IMR-90 (cell line): ENCODE measurements around the gene CCDC38. TPM values are rescaled to one million over a fixed set of nuclear protein-coding genes. Genes with fewer than 3 reads are reported as not detected.

Experiments used
- ATAC-seq: fragments of 200-7000 bp; cut with Tn5 transposase; 2 replicates; pipeline ENCODE4 v1.9.1; 2020; ENCODE audit warnings: low read depth, mild to moderate bottlenecking, moderate library complexity
- BruUV-seq: library from RNA; stranded (reverse); fragments of 400-500 nt; replicated peaks from 2 replicates; lab custom pipeline; 2021; lab: Mats Ljungman, UMichigan
- CTCF ChIA-PET: fragments of 300-600 bp; formaldehyde crosslinking; extraction: SDS; loops from one replicate; lab custom pipeline; 2021; ENCODE audit warnings: antibody characterized with exemption; lab: Yijun Ruan, JAX
- POLR2A ChIA-PET: fragments of 300-600 bp; sonication (Branson Sonifier 250); formaldehyde crosslinking; loops from one replicate; lab custom pipeline; 2022; ENCODE audit warnings: antibody characterized with exemption; ENCODE audit not compliant: unreplicated experiment; lab: Charles Lee
- DNase-seq: peaks from one replicate; pipeline ENCODE4 v3.0.0; 2013
- H2AFZ ChIP-seq: replicated peaks from 2 replicates; pipeline ENCODE3; 2013; ENCODE audit warnings: low read length, mild to moderate bottlenecking; ENCODE audit not compliant: poor library complexity
- H2AK5ac ChIP-seq: 2 replicates; pipeline ENCODE4 v1.6.1; 2013; ENCODE audit warnings: low read depth, low read length, inconsistent platforms
- H2AK9ac ChIP-seq: replicated peaks from 2 replicates; pipeline ENCODE3; 2013; ENCODE audit warnings: mild to moderate bottlenecking, low read depth, low read length, moderate library complexity; ENCODE audit not compliant: poor library complexity
- H2BK120ac ChIP-seq: 2 replicates; pipeline ENCODE4 v1.6.1; 2013; ENCODE audit warnings: low read depth, low read length, inconsistent platforms
- H2BK15ac ChIP-seq: 3 replicates; pipeline ENCODE4 v1.6.1; 2013; ENCODE audit warnings: low read depth, low read length, inconsistent platforms
- H2BK20ac ChIP-seq: 2 replicates; pipeline ENCODE4 v1.6.1; 2013; ENCODE audit warnings: low read depth, mild to moderate bottlenecking, inconsistent platforms, low read length, moderate library complexity
- H2BK5ac ChIP-seq: 2 replicates; pipeline ENCODE4 v1.6.1; 2013; ENCODE audit warnings: mild to moderate bottlenecking, low read depth, low read length, inconsistent platforms; ENCODE audit not compliant: poor library complexity, severe bottlenecking
- H3K14ac ChIP-seq: replicated peaks from 2 replicates; pipeline ENCODE4 v1.6.1; 2013; ENCODE audit warnings: low read depth, low read length, inconsistent platforms
- H3K18ac ChIP-seq: 2 replicates; pipeline ENCODE4 v1.6.1; 2013; ENCODE audit warnings: low read depth, low read length, control low read depth
- H3K23ac ChIP-seq: 2 replicates; pipeline ENCODE4 v1.6.1; 2013; ENCODE audit warnings: low read depth, low read length, inconsistent platforms
- H3K27ac ChIP-seq: 2 replicates; pipeline ENCODE4 v1.5.1; 2013; ENCODE audit warnings: mild to moderate bottlenecking, control low read depth, low read length; ENCODE audit not compliant: insufficient read depth
- H3K27me3 ChIP-seq: 2 replicates; pipeline ENCODE4 v1.6.1; 2013; ENCODE audit warnings: low read length; ENCODE audit not compliant: control insufficient read depth, insufficient read depth
- H3K36me3 ChIP-seq: 2 replicates; pipeline ENCODE4 v1.6.1; 2013; ENCODE audit warnings: low read length, mixed read lengths; ENCODE audit not compliant: control insufficient read depth, insufficient read depth
- H3K4ac ChIP-seq: 2 replicates; pipeline ENCODE4 v1.6.1; 2013; ENCODE audit warnings: low read depth, low read length, inconsistent platforms
- H3K4me1 ChIP-seq: 2 replicates; pipeline ENCODE4 v1.6.1; 2013; ENCODE audit warnings: low read length, mixed read lengths; ENCODE audit not compliant: control insufficient read depth, insufficient read depth
- H3K4me2 ChIP-seq: 2 replicates; pipeline ENCODE4 v1.6.1; 2013; ENCODE audit warnings: low read depth, mild to moderate bottlenecking, control low read depth, low read length, moderate library complexity
- H3K4me3 ChIP-seq: 2 replicates; pipeline ENCODE4 v1.5.1; 2013; ENCODE audit warnings: low read depth, mild to moderate bottlenecking, control low read depth, low read length, moderate library complexity; ENCODE audit not compliant: insufficient read depth
- H3K56ac ChIP-seq: 2 replicates; pipeline ENCODE4 v1.6.1; 2013; ENCODE audit warnings: low read length, inconsistent platforms; ENCODE audit not compliant: insufficient read depth; ENCODE audit errors: extremely low read depth
- H3K79me1 ChIP-seq, 2 experiments: 2 replicates each; pipeline ENCODE4 v1.6.1; 2013; ENCODE audit warnings: low read length in 2 of 2, inconsistent platforms in 1 of 2, low read depth in 1 of 2
- H3K9ac ChIP-seq: 2 replicates; pipeline ENCODE4 v1.6.1; 2013; ENCODE audit warnings: low read depth, low read length, control low read depth
- H3K9me1 ChIP-seq: 2 replicates; pipeline ENCODE4 v1.6.1; 2013; ENCODE audit warnings: low read length, inconsistent platforms; ENCODE audit not compliant: insufficient read depth
- H3K9me3 ChIP-seq: 2 replicates; pipeline ENCODE4 v1.6.1; 2013; ENCODE audit warnings: low read length; ENCODE audit not compliant: control insufficient read depth, insufficient read depth
- H4K20me1 ChIP-seq: 2 replicates; pipeline ENCODE4 v1.6.1; 2013; ENCODE audit warnings: low read length, inconsistent platforms; ENCODE audit not compliant: insufficient read depth
- H4K5ac ChIP-seq: 2 replicates; pipeline ENCODE4 v1.6.1; 2013; ENCODE audit warnings: mild to moderate bottlenecking, low read depth, low read length, control low read depth
- H4K8ac ChIP-seq, 2 experiments: 2 replicates each; pipeline ENCODE4 v1.6.1; 2013; ENCODE audit warnings: low read depth in 2 of 2, low read length in 2 of 2, control low read depth in 1 of 2, inconsistent platforms in 1 of 2
- H4K91ac ChIP-seq: 2 replicates; pipeline ENCODE4 v1.6.1; 2013; ENCODE audit warnings: low read depth, low read length, inconsistent platforms; ENCODE audit not compliant: insufficient read depth
- CEBPB ChIP-seq: IDR thresholded peaks from 2 replicates; pipeline ENCODE4 v1.6.1; 2012; ENCODE audit warnings: low read depth, low read length, improper control_type of control experiment
- CHD1 ChIP-seq: IDR thresholded peaks from 2 replicates; pipeline ENCODE4 v1.6.1; 2012; ENCODE audit warnings: low read depth, low read length, improper control_type of control experiment
- MAFK ChIP-seq: IDR thresholded peaks from 2 replicates; pipeline ENCODE4 v1.6.1; 2012; ENCODE audit warnings: low read depth, low read length, improper control_type of control experiment
- MAZ ChIP-seq: IDR thresholded peaks from 2 replicates; pipeline ENCODE4 v1.6.1; 2012; ENCODE audit warnings: low read depth, mild to moderate bottlenecking, low read length, improper control_type of control experiment, moderate library complexity, borderline replicate concordance
- MXI1 ChIP-seq: IDR thresholded peaks from 2 replicates; pipeline ENCODE4 v1.6.1; 2012; ENCODE audit warnings: low read depth, mild to moderate bottlenecking, low read length, moderate library complexity, borderline replicate concordance
- NFE2L2 ChIP-seq: fragments of 150-350 bp; IDR thresholded peaks from 2 replicates; pipeline ENCODE4 v1.6.1; 2016; ENCODE audit warnings: low read depth, mild to moderate bottlenecking, low read length
- POLR2A ChIP-seq: IDR thresholded peaks from 2 replicates; pipeline ENCODE4 v1.6.1; 2012; ENCODE audit warnings: mild to moderate bottlenecking, low read depth, low read length
- RAD21 ChIP-seq: IDR thresholded peaks from 2 replicates; pipeline ENCODE4 v1.6.1; 2012; ENCODE audit warnings: low read length, improper control_type of control experiment
- RFX5 ChIP-seq: IDR thresholded peaks from 2 replicates; pipeline ENCODE4 v1.8.0; 2012; ENCODE audit warnings: low read depth, mild to moderate bottlenecking, low read length, moderate library complexity
- SMC3 ChIP-seq: fragments of 150-350 bp; IDR thresholded peaks from 2 replicates; pipeline ENCODE4 v1.6.1; 2016; ENCODE audit warnings: low read depth, mild to moderate bottlenecking, antibody characterized with exemption, low read length, moderate library complexity
- USF2 ChIP-seq: fragments of 150-350 bp; IDR thresholded peaks from 2 replicates; pipeline ENCODE4 v1.6.1; 2017; ENCODE audit warnings: mild to moderate bottlenecking, antibody characterized with exemption, low read length, low read depth
- WGBS, 2 experiments: methylation state at CpG; one replicate each; pipeline versions ENCODE4 v1.1.5 to v1.1.7; 2013; ENCODE audit warnings: missing lambda C conversion rate in 2 of 2; ENCODE audit not compliant: insufficient read length in 1 of 2; ENCODE audit errors: extremely low coverage in 2 of 2; 5-methylcytosine and 5-hydroxymethylcytosine counted together
- dilution Hi-C: fragments of 300-500 bp; cut with HindIII; formaldehyde crosslinking; loops from one replicate; pipeline ENCODE4 v1.14.3; 2018; ENCODE audit warnings: low sequenced_read_pairs; ENCODE audit not compliant: unreplicated experiment
- in situ Hi-C: fragments of 300-500 bp; cut with MboI; formaldehyde crosslinking; loops from 3 replicates; pipeline ENCODE4 v1.14.3; 2019; ENCODE audit warnings: low sequenced_read_pairs, inconsistent platforms, mixed read lengths
- intact Hi-C: fragments of 100-400 bp; cut with micrococcal nuclease; formaldehyde crosslinking; loops from 2 replicates; pipeline ENCODE4 v1.10.0; 2022
- polyA plus RNA-seq, 3 experiments: library from polyadenylated mRNA; depleted of rRNA; stranded (reverse); fragments of >200 nt; gene quantifications; 2 replicates each; pipeline ENCODE4 v1.2.3, GENCODE V29; 2012; ENCODE audit warnings: low replicate concordance in 1 of 3
- total RNA-seq: library from RNA; depleted of rRNA; stranded (reverse); fragments of >200 nt; gene quantifications from 2 replicates; pipeline ENCODE4 v1.2.3, GENCODE V29; 2012

CCDC38 gene
- total and polyA plus RNA-seq, 2 of the 4 experiments (the other 2 are of a cell fraction), result not detected

GRCh38 chr12:95975491-95975890, 33.1 kb upstream of the CCDC38 start:
- CTCF ChIA-PET, result no interaction called here
- BruUV-seq, result no TSS peak

More at GRCh38 chr12:95975491-95975890, 33.1 kb upstream of the CCDC38 start:
- Histone ChIP-seq H2AK9ac (no peak overlapping the region), H3K23ac (no peak overlapping the region), H3K14ac (no peak overlapping the region), H4K8ac (no peak overlapping the region), H3K27ac (no peak overlapping the region), H3K18ac (no peak overlapping the region), H3K4ac (no peak overlapping the region), H2AFZ (no peak overlapping the region), H3K56ac (no peak overlapping the region), H3K36me3 (no peaks in the 10 kb centered on the region), H3K9me1 (no peaks in the 10 kb centered on the region), H2BK5ac (no peak overlapping the region), H3K27me3 (peaks cover 12% of the 10 kb centered on the region), H3K9ac (no peak overlapping the region), H3K9me3 (no peaks in the 10 kb centered on the region), H2BK120ac (no peak overlapping the region), H2BK20ac (no peak overlapping the region), H2AK5ac (no peak overlapping the region), H4K5ac (no peak overlapping the region), H3K4me1 (no peaks in the 10 kb centered on the region), H2BK15ac (no peak overlapping the region), H4K91ac (no peak overlapping the region), H3K4me2 (no peak overlapping the region), H3K79me1 (no peaks in the 10 kb centered on the region), H4K20me1 (no peaks in the 10 kb centered on the region), H3K4me3 (no peak overlapping the region)
- dilution Hi-C loops (no loop called here), in situ Hi-C loops (no loop called here), intact Hi-C loops (no loop called here)
- POLR2A ChIA-PET, result no interaction called here
- WGBS, 2 experiments, result no CpG with 5 or more reads among the region's 4 CpGs
- ATAC-seq (no peak), DNase-seq (no peak)
- TF ChIP-seq CEBPB, result no peak
- TF ChIP-seq POLR2A, result no peak
- TF ChIP-seq MAZ, result no peak
- no peak for TF ChIP-seq MXI1
- no peak for TF ChIP-seq RAD21
- TF ChIP-seq SMC3, result no peak
- no peak for TF ChIP-seq RFX5
- TF ChIP-seq CHD1, result no peak
- TF ChIP-seq MAFK, result no peak
- no peak for TF ChIP-seq NFE2L2
- TF ChIP-seq USF2, result no peak
